Fibroblast of the aortic adventitia (primary cell): ENCODE measurements around the gene CTTNBP2NL. TPM values are rescaled to one million over a fixed set of nuclear protein-coding genes. Genes with fewer than 3 reads are reported as not detected.
"Not testable (repeated sequence)": the region's sequence is repeated elsewhere in the genome, so short reads cannot be mapped to it uniquely, and the experiment has no call there.

Experiments
- DNase-seq: peaks from one replicate; pipeline ENCODE4 v3.0.0-alpha.2; 2010; ENCODE audit warnings: low read depth
- H3K4me3 ChIP-seq: 2 replicates; pipeline ENCODE4 v1.5.1; 2011; ENCODE audit warnings: low read depth, mild to moderate bottlenecking, control low read depth, low read length, moderate library complexity
- total RNA-seq: library from RNA; depleted of rRNA; stranded (reverse); fragments of >200 nt; gene quantifications from 2 replicates; pipeline ENCODE4 v1.2.3, GENCODE V29; 2012; ENCODE audit warnings: low replicate concordance
- TF ChIP-seq, protein P1 (sequence below): IDR thresholded peaks from 2 replicates; pipeline ENCODE4 v1.5.1; 2011; ENCODE audit warnings: mild to moderate bottlenecking, low read length, control low read depth, inconsistent platforms; ENCODE audit not compliant: insufficient read depth

The CTTNBP2NL gene
- total RNA-seq, 1 donor, result 27.0 TPM

- no peak for DNase-seq
- H3K4me3 ChIP-seq, result no peak overlapping the region
These were observed 64.6 kb downstream of the CTTNBP2NL start for GRCh38 chr1:112460615-112461014.

GRCh38 chr1:112461200-112461871, 65.3 kb downstream of the CTTNBP2NL start:
- TF ChIP-seq, protein P1, sequence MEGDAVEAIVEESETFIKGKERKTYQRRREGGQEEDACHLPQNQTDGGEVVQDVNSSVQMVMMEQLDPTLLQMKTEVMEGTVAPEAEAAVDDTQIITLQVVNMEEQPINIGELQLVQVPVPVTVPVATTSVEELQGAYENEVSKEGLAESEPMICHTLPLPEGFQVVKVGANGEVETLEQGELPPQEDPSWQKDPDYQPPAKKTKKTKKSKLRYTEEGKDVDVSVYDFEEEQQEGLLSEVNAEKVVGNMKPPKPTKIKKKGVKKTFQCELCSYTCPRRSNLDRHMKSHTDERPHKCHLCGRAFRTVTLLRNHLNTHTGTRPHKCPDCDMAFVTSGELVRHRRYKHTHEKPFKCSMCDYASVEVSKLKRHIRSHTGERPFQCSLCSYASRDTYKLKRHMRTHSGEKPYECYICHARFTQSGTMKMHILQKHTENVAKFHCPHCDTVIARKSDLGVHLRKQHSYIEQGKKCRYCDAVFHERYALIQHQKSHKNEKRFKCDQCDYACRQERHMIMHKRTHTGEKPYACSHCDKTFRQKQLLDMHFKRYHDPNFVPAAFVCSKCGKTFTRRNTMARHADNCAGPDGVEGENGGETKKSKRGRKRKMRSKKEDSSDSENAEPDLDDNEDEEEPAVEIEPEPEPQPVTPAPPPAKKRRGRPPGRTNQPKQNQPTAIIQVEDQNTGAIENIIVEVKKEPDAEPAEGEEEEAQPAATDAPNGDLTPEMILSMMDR, result no peak
- H3K4me3 ChIP-seq, result no peak overlapping the region
- no peak for DNase-seq

More at GRCh38 chr1:112460615-112461014, 64.6 kb downstream of the CTTNBP2NL start:
- TF ChIP-seq, protein P1, result no peak

GRCh38 chr1:112462953-112463279, 66.9 kb downstream of the CTTNBP2NL start:
- no peak for DNase-seq
- TF ChIP-seq, protein P1, result no peak
- no peak overlapping the region for H3K4me3 ChIP-seq

DNA sequence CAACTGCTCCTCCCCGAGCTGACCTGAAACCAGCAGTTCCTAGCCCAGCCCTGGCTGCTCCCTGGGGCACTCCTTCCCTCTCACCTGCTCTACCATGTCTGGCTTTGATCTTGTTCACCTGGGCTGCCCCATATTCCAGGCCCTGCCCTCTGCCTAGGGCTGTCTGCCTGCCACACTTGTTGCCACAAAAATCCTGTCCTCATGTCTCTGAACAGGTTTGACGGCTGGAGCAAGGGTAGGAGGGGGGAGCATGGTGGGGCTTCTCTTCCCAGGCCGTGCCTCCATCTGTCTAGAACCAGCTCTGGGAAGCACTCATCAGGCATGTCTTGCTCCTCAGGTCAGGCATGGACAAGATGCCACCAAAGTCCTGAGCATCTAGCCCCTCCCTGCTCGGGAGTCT, 68.5 kb downstream of the CTTNBP2NL start:
- no peak overlapping the region for H3K4me3 ChIP-seq
- TF ChIP-seq, protein P1, result no peak
- no peak for DNase-seq

DNA sequence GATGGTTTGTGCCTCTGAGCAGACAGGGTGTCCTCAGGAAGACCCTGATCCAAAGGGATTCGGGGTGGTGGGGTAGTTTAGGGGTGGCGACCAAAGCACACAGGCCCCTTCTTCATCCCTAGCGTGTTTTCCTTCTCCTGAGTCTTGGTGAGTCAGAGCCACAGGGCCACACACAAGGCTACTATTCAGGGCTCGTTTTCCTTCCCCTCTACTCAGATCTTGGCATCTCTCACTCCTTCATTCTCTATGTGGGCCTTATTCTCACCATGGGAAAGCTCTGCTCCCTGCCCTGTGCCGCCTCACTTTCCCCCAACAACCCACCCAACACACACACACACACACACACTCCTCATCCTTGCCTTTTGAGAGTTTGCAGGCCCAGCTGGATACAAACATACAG, 69.1 kb downstream of the CTTNBP2NL start:
- H3K4me3 ChIP-seq, result no peak overlapping the region
- TF ChIP-seq, protein P1, result no peak
- peak; percentile 39 for DNase-seq

DNA sequence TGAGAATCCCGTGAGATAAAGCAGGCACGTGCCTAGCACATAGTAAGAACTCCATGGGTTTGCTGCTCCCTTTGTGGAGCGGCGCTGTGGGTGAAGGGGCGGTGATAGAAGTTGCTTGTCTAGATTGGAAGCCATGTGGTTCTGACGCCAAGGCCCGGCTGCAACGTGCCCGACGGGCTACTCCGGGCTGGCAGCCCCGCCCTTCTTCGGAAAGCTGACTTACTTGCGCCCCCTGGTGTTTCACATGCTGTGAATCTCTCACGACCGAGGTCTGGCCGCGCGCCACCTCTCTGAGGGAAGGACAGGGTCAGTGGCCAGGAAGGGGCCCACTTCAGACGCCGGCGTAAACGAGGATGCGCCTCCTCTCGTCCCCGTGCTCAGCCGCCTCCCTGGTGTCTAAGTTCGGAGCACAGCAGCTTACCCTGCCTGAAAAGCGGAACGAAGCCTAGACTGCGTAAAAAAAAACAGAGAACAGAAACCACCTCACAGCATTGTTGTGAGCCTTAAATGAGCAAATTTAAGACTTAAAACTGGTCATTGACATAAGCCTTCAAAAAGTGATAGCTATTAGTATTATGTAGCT, 70.2 kb downstream of the CTTNBP2NL start:
- peak overlapping the region; percentile 61 for H3K4me3 ChIP-seq
- TF ChIP-seq, protein P1, result peak; percentile 78
- DNase-seq, result peak; percentile 97

- DNase-seq, result not testable (repeated sequence)
These were observed 74.3 kb downstream of the CTTNBP2NL start for GRCh38 chr1:112470324-112470723.

More at GRCh38 chr1:112470324-112470723, 74.3 kb downstream of the CTTNBP2NL start:
- H3K4me3 ChIP-seq, result not testable (repeated sequence)
